K562 (cell line): ENCODE results near the gene ANKLE2. TPM values are rescaled to one million over a fixed set of nuclear protein-coding genes. Genes with fewer than 3 reads are reported as not detected.
A peak's percentile ranks its signal among the peaks of the same experiment; 100 is the strongest.

ENCODE experiments used
- CAMTA2 ChIP-seq: fragments of 250-450 bp; sonication (Bioruptor Pico); conservative IDR thresholded peaks from 2 replicates; pipeline ENCODE4 v1.5.1; 2022
- CHD2 ChIP-seq: IDR thresholded peaks from 2 replicates; pipeline ENCODE4 v1.6.1; 2011; ENCODE audit warnings: low read depth, low read length
- CREB1 ChIP-seq, 2 experiments: sonication (generic) in 1 of 2; formaldehyde crosslinking in 1 of 2; IDR thresholded peaks; 2 replicates each; pipeline versions ENCODE4 v1.6.1 to v1.8.0; 2012 to 2022; ENCODE audit warnings: inconsistent platforms in 1 of 2, mild to moderate bottlenecking in 1 of 2, missing genetic modification reagents in 1 of 2, moderate library complexity in 1 of 2
- CSDE1 ChIP-seq, 2 experiments: fragments of 450-650 bp; IDR thresholded peaks; 2 replicates each; pipeline ENCODE4 v1.6.1; 2016; ENCODE audit warnings: mild to moderate bottlenecking in 1 of 2
- CTBP1 ChIP-seq: fragments of 450-650 bp; IDR thresholded peaks from 2 replicates; pipeline ENCODE4 v1.6.1; 2016; ENCODE audit warnings: borderline replicate concordance
- MAFK ChIP-seq: IDR thresholded peaks from 2 replicates; pipeline ENCODE4 v1.6.1; 2011; ENCODE audit warnings: low read length, improper control_type of control experiment
- PHB ChIP-seq: fragments of 250-450 bp; sonication (Bioruptor Pico); IDR thresholded peaks from 2 replicates; pipeline ENCODE4 v1.5.0; 2021
- RBFOX2 ChIP-seq: fragments of 200-400 bp; formaldehyde crosslinking; IDR thresholded peaks from 2 replicates; pipeline ENCODE4 v1.6.1; 2017; ENCODE audit warnings: low read depth, mild to moderate bottlenecking, low read length, moderate library complexity
- ZBTB1 ChIP-seq: sonication (generic); formaldehyde crosslinking; IDR thresholded peaks from 2 replicates; pipeline ENCODE4 v1.8.1; 2023; ENCODE audit warnings: missing genetic modification reagents, low read depth, mild to moderate bottlenecking, borderline replicate concordance
- ZNF316 ChIP-seq: fragments of 450-650 bp; IDR thresholded peaks from 2 replicates; pipeline ENCODE4 v1.6.1; 2016
- ZNF41 ChIP-seq: fragments of 250-450 bp; sonication (Bioruptor Pico); conservative IDR thresholded peaks from 2 replicates; pipeline ENCODE4 v1.4.0; 2020; ENCODE audit warnings: mild to moderate bottlenecking
- polyA plus RNA-seq, 8 experiments: library from polyadenylated mRNA; depleted of rRNA in 4 of 8; stranded (reverse) in 5 of 8; unstranded in 3 of 8; fragments of >200 nt; fragmentation: Nextera tagmentation in 2 of 8; fragmentation: Illumina TruSeq in 1 of 8; extraction: Ambion mirVana in 2 of 8; extraction: Trizol in 1 of 8; gene quantifications; 2 replicates each; pipeline versions ENCODE4 v1.2.1 to v1.2.3, GENCODE V29; 2011 to 2014; ENCODE audit warnings: inconsistent platforms in 1 of 8, missing spikeins in 1 of 8
- total RNA-seq, 7 experiments: library from RNA; depleted of rRNA in 6 of 7; stranded (reverse); fragments of >200 nt in 6 of 7; fragmentation: Illumina TruSeq in 2 of 7; extraction: Trizol in 2 of 7; gene quantifications; 2 replicates each; pipeline versions ENCODE4 v1.2.1 to v1.2.3, GENCODE V29; 2011 to 2021; ENCODE audit warnings: low replicate concordance in 1 of 7
- TF ChIP-seq, protein P1 (sequence below): sonication (generic); formaldehyde crosslinking; IDR thresholded peaks from 2 replicates; pipeline ENCODE4 v1.8.1; 2023; ENCODE audit warnings: mild to moderate bottlenecking, missing genetic modification reagents
- TF ChIP-seq, protein P2 (sequence below): fragments of 450-650 bp; IDR thresholded peaks from 2 replicates; pipeline ENCODE4 v1.6.1; 2016; ENCODE audit warnings: borderline replicate concordance
- TF ChIP-seq, protein P3 (sequence below): fragments of 250-450 bp; sonication (Bioruptor Pico); IDR thresholded peaks from 2 replicates; pipeline ENCODE4 v1.9.0; 2021; ENCODE audit warnings: mild to moderate bottlenecking, inconsistent platforms
- TF ChIP-seq, protein P4 (sequence below): fragments of 250-450 bp; sonication (Bioruptor Pico); IDR thresholded peaks from 2 replicates; pipeline ENCODE4 v1.4.0; 2020
- TF ChIP-seq, protein P5 (sequence below), 2 experiments: fragments of 150-350 bp in 1 of 2; IDR thresholded peaks; 2 replicates each; pipeline ENCODE4 v1.6.1; 2012 to 2016; ENCODE audit warnings: low read depth in 2 of 2, low read length in 2 of 2, mild to moderate bottlenecking in 1 of 2, moderate library complexity in 1 of 2

ANKLE2 gene
- total and polyA plus RNA-seq, 9 of the 15 experiments (the other 6 are each of a cell fraction or from before 2014, with no cell fraction given), result 3.2 to 57.7 (median 45.6) TPM

DNA sequence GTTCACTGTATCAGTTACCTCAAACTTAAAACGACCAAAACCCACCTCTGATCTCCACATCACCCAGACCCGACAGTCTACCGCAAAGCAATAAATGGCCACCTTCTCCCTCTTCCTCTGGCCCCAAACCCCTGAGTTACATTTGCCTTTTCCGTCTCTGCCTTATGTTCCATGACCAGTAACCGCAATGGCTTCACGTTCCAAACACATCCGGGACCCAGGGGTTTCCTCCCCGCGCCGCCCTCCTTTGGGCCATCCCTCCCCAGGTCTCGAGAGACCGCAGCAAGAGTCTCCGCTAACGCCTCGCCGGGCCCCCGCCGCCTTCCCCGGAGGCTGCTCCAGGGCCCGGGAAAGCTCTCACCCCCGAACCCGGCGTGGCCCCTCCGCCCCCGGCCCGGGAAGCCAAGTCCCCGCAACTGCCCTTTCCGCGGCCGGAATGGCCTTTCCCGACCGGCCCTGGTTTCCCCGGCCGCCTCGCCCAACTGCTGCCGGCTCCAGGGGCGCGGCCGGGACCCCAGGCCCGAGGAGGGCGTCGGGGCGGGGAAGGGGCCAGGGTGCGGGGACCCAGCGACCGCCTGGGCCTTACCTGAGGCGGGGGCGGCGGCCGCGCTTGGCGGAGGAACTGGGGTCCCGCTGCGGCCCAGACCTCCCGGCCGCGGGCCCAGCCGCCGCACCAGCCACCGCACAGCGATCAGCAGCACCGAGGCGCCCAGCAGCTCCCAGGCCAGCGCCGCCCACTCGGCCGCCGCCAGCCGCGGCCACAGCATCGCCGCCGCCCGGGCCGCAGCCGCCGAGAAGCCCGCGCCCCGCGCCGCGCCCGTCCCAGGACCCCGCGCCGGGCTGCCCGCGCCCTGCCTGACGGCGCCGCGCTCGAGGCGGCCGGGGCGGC lies at the start of gene ANKLE2 (continued):
- TF ChIP-seq CTBP1 (no peak), CAMTA2 (CRISPR knock-in tag) (no peak), MAFK (no peak), CREB1 (IDR thresholded peaks at IDR 0.05) (no peak), CREB1 (CRISPR knock-in tag; IDR thresholded peaks at IDR 0.05) (0 out of 2 replicates have a peak, but pooled peaks have one; percentile 19), CHD2 (peak; percentile 62), ZNF316 (no peak), PHB (CRISPR knock-in tag) (no peak), ZBTB1 (peak; percentile 80), CSDE1 (IDR thresholded peaks at IDR 0.05) (no peak), ZNF41 (CRISPR knock-in tag) (no peak), RBFOX2 (peak; percentile 64)
- TF ChIP-seq, protein P1, sequence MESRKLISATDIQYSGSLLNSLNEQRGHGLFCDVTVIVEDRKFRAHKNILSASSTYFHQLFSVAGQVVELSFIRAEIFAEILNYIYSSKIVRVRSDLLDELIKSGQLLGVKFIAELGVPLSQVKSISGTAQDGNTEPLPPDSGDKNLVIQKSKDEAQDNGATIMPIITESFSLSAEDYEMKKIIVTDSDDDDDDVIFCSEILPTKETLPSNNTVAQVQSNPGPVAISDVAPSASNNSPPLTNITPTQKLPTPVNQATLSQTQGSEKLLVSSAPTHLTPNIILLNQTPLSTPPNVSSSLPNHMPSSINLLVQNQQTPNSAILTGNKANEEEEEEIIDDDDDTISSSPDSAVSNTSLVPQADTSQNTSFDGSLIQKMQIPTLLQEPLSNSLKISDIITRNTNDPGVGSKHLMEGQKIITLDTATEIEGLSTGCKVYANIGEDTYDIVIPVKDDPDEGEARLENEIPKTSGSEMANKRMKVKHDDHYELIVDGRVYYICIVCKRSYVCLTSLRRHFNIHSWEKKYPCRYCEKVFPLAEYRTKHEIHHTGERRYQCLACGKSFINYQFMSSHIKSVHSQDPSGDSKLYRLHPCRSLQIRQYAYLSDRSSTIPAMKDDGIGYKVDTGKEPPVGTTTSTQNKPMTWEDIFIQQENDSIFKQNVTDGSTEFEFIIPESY (CRISPR knock-in tag), result no peak
- TF ChIP-seq, protein P2, sequence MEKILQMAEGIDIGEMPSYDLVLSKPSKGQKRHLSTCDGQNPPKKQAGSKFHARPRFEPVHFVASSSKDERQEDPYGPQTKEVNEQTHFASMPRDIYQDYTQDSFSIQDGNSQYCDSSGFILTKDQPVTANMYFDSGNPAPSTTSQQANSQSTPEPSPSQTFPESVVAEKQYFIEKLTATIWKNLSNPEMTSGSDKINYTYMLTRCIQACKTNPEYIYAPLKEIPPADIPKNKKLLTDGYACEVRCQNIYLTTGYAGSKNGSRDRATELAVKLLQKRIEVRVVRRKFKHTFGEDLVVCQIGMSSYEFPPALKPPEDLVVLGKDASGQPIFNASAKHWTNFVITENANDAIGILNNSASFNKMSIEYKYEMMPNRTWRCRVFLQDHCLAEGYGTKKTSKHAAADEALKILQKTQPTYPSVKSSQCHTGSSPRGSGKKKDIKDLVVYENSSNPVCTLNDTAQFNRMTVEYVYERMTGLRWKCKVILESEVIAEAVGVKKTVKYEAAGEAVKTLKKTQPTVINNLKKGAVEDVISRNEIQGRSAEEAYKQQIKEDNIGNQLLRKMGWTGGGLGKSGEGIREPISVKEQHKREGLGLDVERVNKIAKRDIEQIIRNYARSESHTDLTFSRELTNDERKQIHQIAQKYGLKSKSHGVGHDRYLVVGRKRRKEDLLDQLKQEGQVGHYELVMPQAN, result 0 out of 2 replicates have a peak, but pooled peaks have one; percentile 50
- TF ChIP-seq, protein P3, sequence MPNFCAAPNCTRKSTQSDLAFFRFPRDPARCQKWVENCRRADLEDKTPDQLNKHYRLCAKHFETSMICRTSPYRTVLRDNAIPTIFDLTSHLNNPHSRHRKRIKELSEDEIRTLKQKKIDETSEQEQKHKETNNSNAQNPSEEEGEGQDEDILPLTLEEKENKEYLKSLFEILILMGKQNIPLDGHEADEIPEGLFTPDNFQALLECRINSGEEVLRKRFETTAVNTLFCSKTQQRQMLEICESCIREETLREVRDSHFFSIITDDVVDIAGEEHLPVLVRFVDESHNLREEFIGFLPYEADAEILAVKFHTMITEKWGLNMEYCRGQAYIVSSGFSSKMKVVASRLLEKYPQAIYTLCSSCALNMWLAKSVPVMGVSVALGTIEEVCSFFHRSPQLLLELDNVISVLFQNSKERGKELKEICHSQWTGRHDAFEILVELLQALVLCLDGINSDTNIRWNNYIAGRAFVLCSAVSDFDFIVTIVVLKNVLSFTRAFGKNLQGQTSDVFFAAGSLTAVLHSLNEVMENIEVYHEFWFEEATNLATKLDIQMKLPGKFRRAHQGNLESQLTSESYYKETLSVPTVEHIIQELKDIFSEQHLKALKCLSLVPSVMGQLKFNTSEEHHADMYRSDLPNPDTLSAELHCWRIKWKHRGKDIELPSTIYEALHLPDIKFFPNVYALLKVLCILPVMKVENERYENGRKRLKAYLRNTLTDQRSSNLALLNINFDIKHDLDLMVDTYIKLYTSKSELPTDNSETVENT (CRISPR knock-in tag), result 0 out of 2 replicates have a peak, but pooled peaks have one; percentile 27
- TF ChIP-seq, protein P4, sequence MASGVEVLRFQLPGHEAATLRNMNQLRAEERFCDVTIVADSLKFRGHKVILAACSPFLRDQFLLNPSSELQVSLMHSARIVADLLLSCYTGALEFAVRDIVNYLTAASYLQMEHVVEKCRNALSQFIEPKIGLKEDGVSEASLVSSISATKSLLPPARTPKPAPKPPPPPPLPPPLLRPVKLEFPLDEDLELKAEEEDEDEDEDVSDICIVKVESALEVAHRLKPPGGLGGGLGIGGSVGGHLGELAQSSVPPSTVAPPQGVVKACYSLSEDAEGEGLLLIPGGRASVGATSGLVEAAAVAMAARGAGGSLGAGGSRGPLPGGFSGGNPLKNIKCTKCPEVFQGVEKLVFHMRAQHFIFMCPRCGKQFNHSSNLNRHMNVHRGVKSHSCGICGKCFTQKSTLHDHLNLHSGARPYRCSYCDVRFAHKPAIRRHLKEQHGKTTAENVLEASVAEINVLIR (CRISPR knock-in tag), result no peak
- TF ChIP-seq, protein P5, sequence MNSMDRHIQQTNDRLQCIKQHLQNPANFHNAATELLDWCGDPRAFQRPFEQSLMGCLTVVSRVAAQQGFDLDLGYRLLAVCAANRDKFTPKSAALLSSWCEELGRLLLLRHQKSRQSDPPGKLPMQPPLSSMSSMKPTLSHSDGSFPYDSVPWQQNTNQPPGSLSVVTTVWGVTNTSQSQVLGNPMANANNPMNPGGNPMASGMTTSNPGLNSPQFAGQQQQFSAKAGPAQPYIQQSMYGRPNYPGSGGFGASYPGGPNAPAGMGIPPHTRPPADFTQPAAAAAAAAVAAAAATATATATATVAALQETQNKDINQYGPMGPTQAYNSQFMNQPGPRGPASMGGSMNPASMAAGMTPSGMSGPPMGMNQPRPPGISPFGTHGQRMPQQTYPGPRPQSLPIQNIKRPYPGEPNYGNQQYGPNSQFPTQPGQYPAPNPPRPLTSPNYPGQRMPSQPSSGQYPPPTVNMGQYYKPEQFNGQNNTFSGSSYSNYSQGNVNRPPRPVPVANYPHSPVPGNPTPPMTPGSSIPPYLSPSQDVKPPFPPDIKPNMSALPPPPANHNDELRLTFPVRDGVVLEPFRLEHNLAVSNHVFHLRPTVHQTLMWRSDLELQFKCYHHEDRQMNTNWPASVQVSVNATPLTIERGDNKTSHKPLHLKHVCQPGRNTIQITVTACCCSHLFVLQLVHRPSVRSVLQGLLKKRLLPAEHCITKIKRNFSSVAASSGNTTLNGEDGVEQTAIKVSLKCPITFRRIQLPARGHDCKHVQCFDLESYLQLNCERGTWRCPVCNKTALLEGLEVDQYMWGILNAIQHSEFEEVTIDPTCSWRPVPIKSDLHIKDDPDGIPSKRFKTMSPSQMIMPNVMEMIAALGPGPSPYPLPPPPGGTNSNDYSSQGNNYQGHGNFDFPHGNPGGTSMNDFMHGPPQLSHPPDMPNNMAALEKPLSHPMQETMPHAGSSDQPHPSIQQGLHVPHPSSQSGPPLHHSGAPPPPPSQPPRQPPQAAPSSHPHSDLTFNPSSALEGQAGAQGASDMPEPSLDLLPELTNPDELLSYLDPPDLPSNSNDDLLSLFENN (IDR thresholded peaks at IDR 0.05; ENCODE audit: low read depth in 2 of 2, low read length in 2 of 2), result no peak
